HK-2 (cell line): Measurements from ENCODE around the gene KRTAP3-3.

ENCODE experiments used
- DNase-seq: peaks from one replicate; pipeline ENCODE4 v3.0.0-alpha.2; 2018; ENCODE audit not compliant: unreplicated experiment

The KRTAP3-3 gene

GRCh38 chr17:40958086-40958953, 35.6 kb downstream of the KRTAP3-3 start:
- DNase-seq, result no peak

DNA sequence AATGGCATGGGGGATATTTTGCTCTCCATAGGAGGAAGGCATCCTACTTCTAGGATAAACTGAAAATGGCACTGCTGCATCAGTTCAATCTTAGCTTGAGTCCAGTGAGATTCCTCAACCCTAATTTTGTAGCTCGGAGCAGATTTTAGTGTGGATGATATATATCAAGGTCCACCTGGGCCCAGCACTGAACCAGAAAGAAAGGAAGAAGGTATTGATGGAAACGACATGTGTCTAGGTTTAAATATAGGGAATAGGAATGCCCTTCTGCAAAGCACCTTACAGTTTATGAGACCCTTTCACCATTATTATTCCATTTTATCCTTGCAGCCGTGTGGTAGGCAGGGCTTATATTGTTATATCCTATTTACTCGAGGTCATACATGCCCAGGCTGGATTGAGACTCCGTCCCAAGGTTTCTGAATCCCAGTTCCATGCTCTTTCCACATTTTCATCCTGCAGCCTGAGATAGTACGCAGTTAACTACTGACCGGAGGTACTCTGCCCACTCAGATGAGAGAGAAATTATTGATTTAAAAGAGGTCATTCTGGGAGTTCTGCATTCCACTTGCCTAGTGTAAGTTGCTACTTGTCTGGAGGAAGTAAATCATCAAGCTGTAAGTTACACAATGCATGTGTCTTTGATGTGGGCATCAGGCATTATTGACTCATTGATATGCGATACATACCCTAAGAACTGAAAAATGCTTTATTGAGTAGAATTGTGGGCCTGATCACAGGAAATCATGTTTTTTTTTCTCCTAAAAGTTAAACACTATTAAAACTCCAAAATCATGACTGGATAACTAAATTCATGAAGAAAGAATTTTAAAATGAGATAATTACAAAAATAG, 37.3 kb downstream of the KRTAP3-3 start:
- DNase-seq, result peak; percentile 21

- no peak for DNase-seq
Measured at GRCh38 chr17:40953881-40954280, 40.1 kb downstream of the KRTAP3-3 start.

DNA sequence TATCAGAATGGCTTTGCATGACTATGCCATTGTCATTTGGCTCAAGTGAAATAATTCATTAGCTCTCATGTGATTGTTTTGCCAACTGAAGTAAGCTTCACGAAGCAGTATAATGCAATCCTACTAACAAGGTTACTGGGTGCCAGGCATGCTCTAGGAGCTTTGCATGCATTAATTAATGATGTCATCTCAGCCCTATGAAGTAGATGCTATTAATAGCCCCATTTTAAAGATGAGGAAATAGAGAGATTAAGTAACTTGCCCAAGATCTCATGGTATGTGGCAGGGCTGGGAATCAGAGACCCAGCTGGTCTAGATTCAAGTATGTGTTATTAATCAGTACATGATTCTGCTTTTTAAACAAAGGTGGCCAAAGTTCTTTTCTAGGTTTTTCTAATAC, 41.3 kb downstream of the KRTAP3-3 start:
- no peak for DNase-seq

DNA sequence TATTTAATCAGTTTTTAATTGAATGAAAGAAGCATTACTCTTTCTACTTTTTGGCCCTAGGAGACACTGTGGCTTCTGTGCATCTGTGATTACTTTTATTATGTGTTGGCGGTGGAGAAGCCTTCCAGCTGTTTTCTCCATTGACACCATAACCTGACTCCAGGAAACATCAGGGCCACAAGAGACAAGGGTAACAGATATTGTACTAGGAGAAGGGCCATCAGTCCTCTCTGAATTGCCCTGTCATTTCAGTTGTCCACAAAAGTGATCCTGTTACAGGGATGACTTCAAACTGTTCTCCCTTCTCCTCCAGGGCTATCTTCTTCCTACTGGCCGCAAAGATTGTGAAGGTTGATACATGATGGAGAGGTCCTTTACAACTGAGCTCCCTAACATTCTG, 41.8 kb downstream of the KRTAP3-3 start:
- DNase-seq, result no peak

- no peak for DNase-seq
Measured at GRCh38 chr17:40951011-40951622, 42.8 kb downstream of the KRTAP3-3 start.

DNA sequence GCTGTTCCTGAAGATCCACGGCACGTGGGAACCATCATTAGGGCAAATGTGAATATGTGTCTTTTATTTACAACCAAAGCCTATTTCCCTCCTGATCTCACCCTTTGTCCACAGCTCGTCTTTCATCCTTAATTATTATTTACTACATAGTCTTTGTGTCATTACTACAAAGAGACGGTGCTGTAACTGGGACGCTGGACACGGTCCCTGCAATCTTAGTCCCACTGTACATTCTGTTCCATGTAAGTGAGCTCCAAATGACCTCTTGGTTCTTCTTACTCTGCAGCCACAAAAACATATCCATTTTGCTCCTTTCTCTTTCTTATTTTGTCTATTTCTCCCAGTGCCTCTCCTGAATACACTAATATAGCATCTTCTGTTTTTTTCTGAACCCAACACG, 43.8 kb downstream of the KRTAP3-3 start:
- DNase-seq, result no peak

DNA sequence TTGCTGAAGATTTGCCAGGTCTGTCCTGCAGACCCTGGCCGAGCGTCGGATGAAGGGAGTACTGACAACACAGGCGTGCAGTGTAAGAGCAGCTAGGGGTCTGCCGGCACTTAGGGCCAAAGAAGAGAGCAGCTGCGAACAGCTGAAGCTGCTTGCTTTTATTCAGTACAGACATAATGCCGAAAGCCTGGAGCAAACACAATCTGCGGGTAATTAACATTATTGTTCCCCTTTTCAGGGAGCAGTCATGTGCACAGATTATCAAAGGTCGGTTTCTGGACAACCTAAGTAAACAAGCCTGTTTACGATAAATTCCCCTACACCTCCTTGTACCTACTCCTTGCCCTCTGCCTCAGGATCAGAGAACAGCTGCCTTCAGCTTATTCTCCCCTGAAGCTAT, 44.5 kb downstream of the KRTAP3-3 start:
- no peak for DNase-seq

DNA sequence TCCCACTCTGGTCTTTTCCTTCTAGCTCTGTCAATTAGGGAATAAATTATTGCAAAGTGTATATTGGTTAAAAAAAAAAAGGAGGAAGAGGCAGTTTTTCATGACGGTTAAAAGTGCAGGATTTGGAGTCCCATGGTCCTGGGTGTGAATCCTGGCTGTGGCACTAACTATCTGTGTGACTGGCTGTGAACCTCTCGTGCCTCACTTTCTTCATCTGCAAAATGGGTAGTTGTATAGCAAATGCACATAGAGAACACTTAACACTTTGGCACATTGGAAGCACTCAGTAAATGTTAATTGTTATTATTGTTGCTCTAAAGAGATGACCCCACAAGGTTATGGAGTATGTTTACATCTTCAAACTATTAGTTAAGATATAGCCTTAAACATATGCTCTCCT, 46.0 kb downstream of the KRTAP3-3 start:
- no peak for DNase-seq

- DNase-seq, result no peak
Measured at GRCh38 chr17:40945414-40945813, 48.5 kb downstream of the KRTAP3-3 start.

- DNase-seq, result no peak
Measured at GRCh38 chr17:40944531-40944930, 49.4 kb downstream of the KRTAP3-3 start.
